ENCODE measurements around the gene ACSM3.

GRCh38 chr16:20830372-20830771 lies 66.6 kb downstream of the ACSM3 start:
- TF ChIP-seq CTCF (IDR thresholded peaks at IDR 0.05; ENCODE audit: low read depth, low read length) (no peak), POLR2A (IDR thresholded peaks at IDR 0.05; ENCODE audit: extremely low read depth, insufficient read length) (no peak), MYC (IDR thresholded peaks at IDR 0.05; ENCODE audit: low read depth, low read length) (no peak)
- TF ChIP-seq, protein P1, sequence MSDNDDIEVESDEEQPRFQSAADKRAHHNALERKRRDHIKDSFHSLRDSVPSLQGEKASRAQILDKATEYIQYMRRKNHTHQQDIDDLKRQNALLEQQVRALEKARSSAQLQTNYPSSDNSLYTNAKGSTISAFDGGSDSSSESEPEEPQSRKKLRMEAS (IDR thresholded peaks at IDR 0.05; ENCODE audit: low read depth, low read length): no peak

All from NB4 (cell line).